Measurements from ENCODE around the gene SOX6.
"Not testable (repeated sequence)": the region's sequence is repeated elsewhere in the genome, so short reads cannot be mapped to it uniquely, and the experiment has no call there.

SOX6 gene

GRCh38 chr11:16385099-16385498, 28.8 kb upstream of the SOX6 start:
- TF ChIP-seq Cebpa-rat (IDR thresholded peaks at IDR 0.05): no peak
- Histone ChIP-seq H3K4me2 (no peak overlapping the region), H3K4me3 (no peak overlapping the region), H3K4me1 (no peaks in the 10 kb centered on the region), H3K27ac (no peak overlapping the region), H4K20me1 (no peaks in the 10 kb centered on the region), H3K9ac (no peak overlapping the region), H3K27me3 (no peaks in the 10 kb centered on the region), H3K9me3 (no peaks in the 10 kb centered on the region), H3K36me3 (no peaks in the 10 kb centered on the region)

DNA sequence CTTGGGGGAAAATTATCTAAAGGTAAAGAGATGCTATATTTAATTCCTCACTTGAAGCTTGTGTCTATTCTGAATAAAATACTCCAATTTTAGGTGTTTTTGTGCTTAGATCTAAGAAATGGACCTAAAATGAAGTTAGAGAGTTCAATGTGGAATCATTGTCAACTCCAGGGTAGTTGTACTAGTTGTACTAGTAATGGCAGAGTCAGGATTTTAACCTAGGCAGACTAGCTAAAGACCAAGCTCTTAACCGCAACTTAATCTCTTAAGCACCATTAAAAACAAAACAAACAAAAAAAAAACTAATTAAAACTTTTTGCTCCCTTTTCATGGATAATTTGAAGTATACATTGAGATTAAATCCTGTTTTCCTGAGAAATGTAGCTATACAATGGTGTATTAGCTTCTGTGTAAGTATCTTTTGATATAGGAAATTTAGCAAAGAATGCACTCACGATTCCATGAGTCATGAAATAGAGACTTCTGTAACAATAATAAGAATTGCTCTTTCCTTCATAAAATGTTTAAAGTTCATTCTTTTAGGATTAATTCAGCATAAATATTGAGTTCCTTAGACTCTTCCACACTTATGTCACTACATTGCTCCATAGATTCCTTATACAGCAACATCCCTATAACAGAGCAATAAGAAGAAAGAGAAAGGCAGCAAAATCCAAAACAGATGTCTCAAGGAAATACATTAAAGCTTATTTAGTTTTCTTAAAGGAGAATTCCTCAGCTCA, 26.5 kb upstream of the SOX6 start:
- Histone ChIP-seq H3K9me3 (no peaks in the 10 kb centered on the region), H3K9ac (no peak overlapping the region)
- no peak for TF ChIP-seq Cebpa-rat (IDR thresholded peaks at IDR 0.05)

DNA sequence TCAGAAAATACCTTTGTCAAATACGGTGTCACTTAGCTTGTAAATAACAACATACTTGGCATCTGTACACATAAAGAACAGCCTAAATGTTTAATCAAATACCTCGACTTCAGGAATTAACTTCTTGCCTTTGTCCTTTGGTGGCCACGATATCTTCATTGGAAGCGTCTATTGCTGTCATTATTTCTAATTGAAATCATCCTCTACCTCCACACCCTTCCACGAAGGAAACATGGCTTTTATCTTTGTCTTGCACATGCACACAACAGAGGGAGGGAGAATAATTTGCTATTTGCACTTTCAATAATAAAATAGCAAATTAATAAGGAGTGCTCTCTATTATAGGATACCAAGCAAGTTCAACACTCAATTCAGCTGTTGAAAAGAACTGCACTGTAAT, 25.8 kb upstream of the SOX6 start:
- Histone ChIP-seq H3K4me1 (no peaks in the 10 kb centered on the region), H3K4me2 (no peak overlapping the region)

More for the DNA sequence above, 26.5 kb upstream of the SOX6 start:
- Histone ChIP-seq H3K4me1 (no peaks in the 10 kb centered on the region), H3K27ac (no peak overlapping the region), H3K4me3 (no peak overlapping the region), H3K4me2 (no peak overlapping the region), H4K20me1 (no peaks in the 10 kb centered on the region), H3K27me3 (no peaks in the 10 kb centered on the region), H3K36me3 (no peaks in the 10 kb centered on the region)

GRCh38 chr11:16380941-16381568, 24.7 kb upstream of the SOX6 start:
- no peak for TF ChIP-seq Cebpa-rat (IDR thresholded peaks at IDR 0.05)
- Histone ChIP-seq H3K9me3 (no peaks in the 10 kb centered on the region), H3K4me1 (no peaks in the 10 kb centered on the region), H4K20me1 (no peaks in the 10 kb centered on the region), H3K36me3 (no peaks in the 10 kb centered on the region), H3K4me3 (no peak overlapping the region), H3K4me2 (no peak overlapping the region), H3K27ac (no peak overlapping the region), H3K9ac (no peak overlapping the region), H3K27me3 (no peaks in the 10 kb centered on the region)

More for the DNA sequence above, 25.8 kb upstream of the SOX6 start:
- H3K27ac ChIP-seq: no peak overlapping the region
- H3K9me3 ChIP-seq: no peaks in the 10 kb centered on the region
- no peak overlapping the region for H3K4me3 ChIP-seq
- no peak overlapping the region for H3K9ac ChIP-seq
- H4K20me1 ChIP-seq: no peaks in the 10 kb centered on the region
- no peaks in the 10 kb centered on the region for H3K36me3 ChIP-seq
- no peaks in the 10 kb centered on the region for H3K27me3 ChIP-seq
- TF ChIP-seq Cebpa-rat (IDR thresholded peaks at IDR 0.05): no peak

- no peak overlapping the region for H3K4me2 ChIP-seq
- H4K20me1 ChIP-seq: no peaks in the 10 kb centered on the region
- no peaks in the 10 kb centered on the region for H3K9me3 ChIP-seq
- TF ChIP-seq Cebpa-rat (IDR thresholded peaks at IDR 0.05): no peak
- no peaks in the 10 kb centered on the region for H3K4me1 ChIP-seq
- no peak overlapping the region for H3K27ac ChIP-seq
- H3K27me3 ChIP-seq: no peaks in the 10 kb centered on the region
- no peaks in the 10 kb centered on the region for H3K36me3 ChIP-seq
- no peak overlapping the region for H3K9ac ChIP-seq
- H3K4me3 ChIP-seq: no peak overlapping the region
Observed at GRCh38 chr11:16378906-16379305, 22.6 kb upstream of the SOX6 start.

DNA sequence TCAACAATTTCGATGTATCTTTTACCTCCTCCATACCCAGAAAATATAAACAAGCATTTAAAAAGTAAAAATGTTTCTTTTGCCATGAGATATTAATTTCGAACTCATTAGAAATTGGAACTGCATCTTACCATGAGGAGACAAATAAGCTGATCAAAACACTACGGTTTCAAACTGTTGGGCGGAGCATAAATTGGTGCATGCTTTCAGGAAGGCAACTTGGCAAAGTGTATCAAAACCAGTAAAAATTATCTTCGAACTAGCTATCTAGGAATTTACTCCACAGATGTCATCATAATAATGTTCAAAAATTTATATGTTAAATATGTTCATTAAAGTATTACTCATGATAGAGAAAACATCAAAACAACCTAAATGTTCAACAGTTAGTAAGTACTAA, 21.4 kb upstream of the SOX6 start:
- no peak for TF ChIP-seq Cebpa-rat (IDR thresholded peaks at IDR 0.05)
- Histone ChIP-seq H3K4me2 (no peak overlapping the region), H3K4me1 (no peaks in the 10 kb centered on the region), H3K36me3 (no peaks in the 10 kb centered on the region), H3K4me3 (no peak overlapping the region), H3K27ac (no peak overlapping the region), H3K9ac (no peak overlapping the region), H3K9me3 (no peaks in the 10 kb centered on the region), H3K27me3 (no peaks in the 10 kb centered on the region), H4K20me1 (no peaks in the 10 kb centered on the region)

- H3K36me3 ChIP-seq, H3K27me3 ChIP-seq, H3K27ac ChIP-seq, H4K20me1 ChIP-seq, H3K4me2 ChIP-seq, H3K4me1 ChIP-seq, H3K9ac ChIP-seq, H3K9me3 ChIP-seq, H3K4me3 ChIP-seq: not testable (repeated sequence)
Observed at GRCh38 chr11:16375664-16376063, 19.3 kb upstream of the SOX6 start.

DNA sequence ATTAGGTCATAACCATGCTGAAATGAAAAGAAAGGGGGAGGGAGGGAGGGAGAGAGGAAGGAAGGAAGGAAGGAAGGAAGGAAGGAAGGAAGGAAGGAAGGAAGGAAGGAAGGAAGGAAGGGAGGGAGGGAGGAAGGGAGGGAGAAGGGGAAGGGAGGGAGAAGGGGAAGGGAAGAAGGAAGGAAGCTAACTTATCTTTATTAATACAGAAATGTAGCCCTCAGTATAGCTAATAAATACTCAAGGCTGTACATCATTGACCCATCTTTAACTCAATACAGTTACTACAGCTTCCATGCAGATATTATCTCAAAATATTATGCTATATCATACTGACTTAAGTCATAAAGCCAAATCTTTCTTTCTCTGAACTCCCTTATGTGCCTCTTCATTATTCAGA, 17.4 kb upstream of the SOX6 start:
- no peak overlapping the region for H3K9ac ChIP-seq
- H3K27me3 ChIP-seq: no peaks in the 10 kb centered on the region
- no peak overlapping the region for H3K27ac ChIP-seq
- H3K9me3 ChIP-seq: no peaks in the 10 kb centered on the region
- TF ChIP-seq Cebpa-rat (IDR thresholded peaks at IDR 0.05): no peak
- H3K4me2 ChIP-seq: no peak overlapping the region
- H3K4me1 ChIP-seq: no peaks in the 10 kb centered on the region
- no peaks in the 10 kb centered on the region for H3K36me3 ChIP-seq
- H3K4me3 ChIP-seq: no peak overlapping the region
- no peaks in the 10 kb centered on the region for H4K20me1 ChIP-seq

DNA sequence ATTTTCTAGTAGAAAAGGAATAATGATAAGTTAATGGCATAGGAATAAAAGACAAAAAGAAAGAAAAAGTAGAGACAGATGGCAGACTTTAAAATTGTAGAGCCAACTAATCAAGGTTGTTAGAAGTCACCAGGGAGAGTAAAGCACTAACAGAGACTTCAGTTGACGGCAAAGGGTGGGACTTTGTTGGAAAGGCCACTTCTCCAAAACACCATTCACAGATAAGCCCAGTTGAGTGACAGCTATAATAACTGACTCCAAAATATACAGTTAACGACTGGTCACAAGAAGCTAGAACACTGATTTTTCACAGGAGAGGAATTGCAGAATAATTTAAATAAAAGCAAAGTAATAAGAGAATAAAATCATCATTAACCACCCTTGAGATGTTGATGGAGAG, 16.0 kb upstream of the SOX6 start:
- TF ChIP-seq Cebpa-rat (IDR thresholded peaks at IDR 0.05): no peak
- Histone ChIP-seq H3K4me2 (no peak overlapping the region), H3K9me3 (no peaks in the 10 kb centered on the region), H3K36me3 (no peaks in the 10 kb centered on the region), H3K4me1 (no peaks in the 10 kb centered on the region), H3K9ac (no peak overlapping the region), H3K27me3 (no peaks in the 10 kb centered on the region), H3K27ac (no peak overlapping the region), H4K20me1 (no peaks in the 10 kb centered on the region), H3K4me3 (no peak overlapping the region)

GRCh38 chr11:16367252-16367651, 10.9 kb upstream of the SOX6 start:
- Histone ChIP-seq H3K4me3 (no peak overlapping the region), H3K27ac (no peak overlapping the region), H3K4me1 (no peaks in the 10 kb centered on the region)

More at GRCh38 chr11:16367252-16367651, 10.9 kb upstream of the SOX6 start:
- Histone ChIP-seq H3K27me3 (no peaks in the 10 kb centered on the region), H3K9me3 (no peaks in the 10 kb centered on the region), H4K20me1 (no peaks in the 10 kb centered on the region), H3K4me2 (no peak overlapping the region), H3K36me3 (no peaks in the 10 kb centered on the region), H3K9ac (no peak overlapping the region)
- TF ChIP-seq Cebpa-rat (IDR thresholded peaks at IDR 0.05): no peak

Measured in BLaER1 (cell line).